ENCODE data around the gene RASA3. TPM values are rescaled to one million over a fixed set of nuclear protein-coding genes. Genes with fewer than 3 reads are reported as not detected.

The RASA3 gene
- total RNA-seq, 1 donor: 36.1 TPM

GRCh38 chr13:113943821-113944565, 188.4 kb downstream of the RASA3 start:
- no peak for TF ChIP-seq CTCF (IDR thresholded peaks at IDR 0.05; ENCODE audit: insufficient read depth, low read length)
- DNase-seq (ENCODE audit: low read depth): no peak
- H3K4me3 ChIP-seq (ENCODE audit: low read depth, low read length): no peak overlapping the region

DNA sequence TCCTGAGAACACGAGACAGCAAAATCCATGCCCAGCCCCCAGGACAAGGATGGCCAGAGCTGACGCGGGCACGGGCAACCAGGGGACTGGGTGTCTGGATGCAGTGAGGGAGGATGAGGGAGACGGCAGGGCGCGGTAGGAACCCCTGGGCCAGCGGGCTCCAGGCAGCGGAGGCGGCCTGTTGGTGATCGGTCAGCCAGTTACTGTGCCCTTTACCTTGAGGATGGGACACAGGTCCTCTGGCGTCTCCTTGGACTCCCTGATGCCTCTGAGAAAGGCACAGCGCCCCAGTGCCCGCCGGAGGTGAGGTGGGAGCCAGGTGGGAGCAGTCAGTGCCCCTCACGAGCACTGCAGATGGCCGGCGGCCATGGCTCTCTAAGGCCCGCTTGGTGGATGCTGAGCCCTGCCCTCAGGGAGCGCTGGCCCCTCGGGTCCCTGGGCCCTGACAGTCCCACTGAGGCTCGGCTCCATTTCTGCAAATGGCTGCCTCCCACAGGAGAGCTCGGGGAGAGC, 189.8 kb downstream of the RASA3 start:
- no peak for DNase-seq (ENCODE audit: low read depth)
- H3K4me3 ChIP-seq (ENCODE audit: low read depth, low read length): no peak overlapping the region
- TF ChIP-seq CTCF (IDR thresholded peaks at IDR 0.05; ENCODE audit: insufficient read depth, low read length): no peak

DNA sequence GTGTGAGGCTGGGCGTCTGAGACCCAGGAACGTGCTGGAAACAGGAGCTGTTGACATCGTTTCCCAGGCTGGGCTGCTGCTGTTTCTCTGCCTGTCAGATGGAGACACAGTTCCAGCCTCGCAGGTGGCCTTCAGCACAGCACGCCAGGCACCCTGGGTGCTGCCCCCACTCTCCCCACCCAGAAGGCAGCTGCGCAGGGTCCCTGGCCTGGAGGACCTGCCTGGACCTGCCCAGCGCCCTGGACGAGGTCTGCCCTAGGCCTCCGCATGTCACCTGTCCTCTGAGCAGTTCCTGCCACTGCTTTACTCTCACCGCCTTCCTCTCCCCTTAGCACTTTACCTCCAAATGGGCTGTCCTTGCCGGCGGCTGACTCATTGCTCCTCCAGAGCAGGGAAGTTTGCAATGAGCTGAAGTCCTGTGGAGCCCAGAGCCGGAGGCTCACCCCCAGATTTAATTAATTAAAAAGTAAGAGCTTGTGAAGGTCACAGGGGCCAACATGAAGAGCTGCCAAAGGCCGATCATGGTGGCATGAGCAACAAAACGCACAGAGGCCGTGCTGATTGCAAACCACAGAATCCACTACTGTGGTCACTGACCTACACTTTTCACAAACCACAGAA, 190.7 kb downstream of the RASA3 start:
- TF ChIP-seq CTCF (IDR thresholded peaks at IDR 0.05; ENCODE audit: insufficient read depth, low read length): no peak
- no peak overlapping the region for H3K4me3 ChIP-seq (ENCODE audit: low read depth, low read length)

DNA sequence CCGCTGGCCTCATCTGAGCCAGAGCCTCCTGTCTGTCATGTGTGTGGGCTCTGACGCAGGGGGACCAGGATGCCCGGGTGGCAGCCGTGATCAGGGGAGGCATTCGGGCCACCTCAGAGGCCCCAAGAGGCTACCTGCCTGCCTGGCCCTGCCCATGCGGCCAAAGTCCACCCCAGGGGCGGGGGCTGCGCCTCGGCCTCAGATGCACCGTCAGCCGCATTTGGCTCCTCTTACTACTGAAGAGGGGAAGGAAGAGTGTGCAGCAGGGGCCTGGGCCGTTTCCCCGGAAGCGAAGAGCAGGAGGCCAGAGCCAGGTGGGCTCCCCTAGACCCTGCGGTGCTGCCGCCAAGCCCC, 192.5 kb downstream of the RASA3 start:
- no peak for TF ChIP-seq CTCF (IDR thresholded peaks at IDR 0.05; ENCODE audit: insufficient read depth, low read length)
- H3K4me3 ChIP-seq (ENCODE audit: low read depth, low read length): no peak overlapping the region
- no peak for DNase-seq (ENCODE audit: low read depth)

More for the DNA sequence above, 190.7 kb downstream of the RASA3 start:
- no peak for DNase-seq (ENCODE audit: low read depth)

DNA sequence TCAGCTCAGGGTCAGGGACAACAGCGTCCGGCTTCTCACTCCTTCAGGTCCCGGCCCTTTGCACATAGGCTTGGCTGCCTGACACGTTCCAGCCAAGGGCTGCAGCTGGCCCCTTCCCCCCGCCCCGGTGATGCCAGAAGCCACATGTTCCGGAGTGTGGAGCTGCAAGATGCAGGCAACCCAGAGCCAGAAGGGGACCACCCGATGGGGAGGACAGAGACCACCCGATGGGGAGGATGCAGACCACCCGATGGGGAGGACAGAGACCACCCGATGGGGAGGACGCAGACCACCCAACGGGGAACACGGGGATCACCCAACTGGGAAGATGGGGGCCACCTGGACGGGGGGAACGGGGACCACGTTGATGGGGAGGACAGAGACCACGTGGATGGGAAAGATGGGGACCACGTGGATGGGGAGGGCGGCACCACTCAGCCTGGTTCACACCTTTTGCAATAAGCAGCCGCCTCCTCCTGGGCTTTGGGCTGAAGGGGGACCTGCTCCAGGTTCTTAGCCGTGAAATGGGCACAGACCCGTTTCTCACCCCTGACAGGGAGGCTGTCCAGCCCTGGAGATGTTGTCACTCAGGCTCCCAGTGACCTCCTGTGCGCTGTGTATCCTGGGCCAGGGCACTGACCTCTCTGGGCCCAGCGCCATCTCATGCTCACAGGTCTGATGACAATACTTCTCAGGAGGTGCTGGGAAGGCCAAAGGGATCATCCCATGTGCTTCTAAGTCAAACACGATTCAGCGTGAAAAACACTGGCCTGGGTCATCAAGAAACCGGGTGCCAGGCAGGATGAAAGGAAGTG, 193.1 kb downstream of the RASA3 start:
- TF ChIP-seq CTCF (IDR thresholded peaks at IDR 0.05; ENCODE audit: insufficient read depth, low read length): no peak
- DNase-seq (ENCODE audit: low read depth): no peak
- no peak overlapping the region for H3K4me3 ChIP-seq (ENCODE audit: low read depth, low read length)

GRCh38 chr13:113938716-113939115, 193.7 kb downstream of the RASA3 start:
- TF ChIP-seq CTCF (IDR thresholded peaks at IDR 0.05; ENCODE audit: insufficient read depth, low read length): no peak
- no peak for DNase-seq (ENCODE audit: low read depth)
- H3K4me3 ChIP-seq (ENCODE audit: low read depth, low read length): no peak overlapping the region

Data from fibroblast of the aortic adventitia (primary cell).